LNCAP (cell line): Measurements from ENCODE around the gene FBXW9.

Experiments used
- CTCF ChIP-seq: fragments of 450-650 bp; IDR thresholded peaks from 2 replicates; pipeline ENCODE4 v1.5.1; 2017; ENCODE audit warnings: mild to moderate bottlenecking

The FBXW9 gene

GRCh38 chr19:12696366-12697335 is at the start of gene FBXW9:
FBXW9 (minus strand) TSS chr19:12696631; CDS start chr19:12696581, 50 bp downstream.
- TF ChIP-seq CTCF = no peak

DNA sequence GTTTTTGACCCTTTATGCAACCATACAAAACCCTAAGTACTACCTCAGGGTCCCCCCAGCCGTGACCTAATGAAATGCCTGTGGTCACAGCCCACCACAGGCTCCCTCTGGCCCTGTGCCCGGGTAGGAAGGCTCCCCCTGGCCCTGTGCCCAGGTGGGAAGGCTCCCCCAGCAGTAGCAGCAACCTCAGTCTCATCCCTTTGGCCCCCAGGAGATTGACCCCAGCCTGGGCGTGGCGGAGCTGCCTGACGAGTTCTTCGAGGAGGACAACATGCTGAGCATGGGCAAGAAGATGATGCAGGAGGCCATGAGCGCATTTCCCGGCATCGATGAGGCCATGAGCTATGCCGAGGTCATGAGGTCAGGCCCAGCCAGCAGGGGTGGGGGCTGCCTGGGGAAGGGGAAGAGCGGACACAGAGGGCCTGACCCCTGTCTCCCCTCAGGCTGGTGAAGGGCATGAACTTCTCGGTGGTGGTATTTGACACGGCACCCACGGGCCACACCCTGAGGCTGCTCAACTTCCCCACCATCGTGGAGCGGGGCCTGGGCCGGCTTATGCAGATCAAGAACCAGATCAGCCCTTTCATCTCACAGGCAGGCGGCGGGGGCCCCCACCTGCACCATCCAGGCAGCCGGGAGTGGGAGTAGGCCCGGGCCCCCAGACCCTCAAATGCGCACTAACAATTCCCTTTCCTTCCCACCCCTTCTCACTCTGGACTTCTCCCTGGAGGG is 48.9 kb upstream of the FBXW9 start:
- no peak for TF ChIP-seq CTCF

DNA sequence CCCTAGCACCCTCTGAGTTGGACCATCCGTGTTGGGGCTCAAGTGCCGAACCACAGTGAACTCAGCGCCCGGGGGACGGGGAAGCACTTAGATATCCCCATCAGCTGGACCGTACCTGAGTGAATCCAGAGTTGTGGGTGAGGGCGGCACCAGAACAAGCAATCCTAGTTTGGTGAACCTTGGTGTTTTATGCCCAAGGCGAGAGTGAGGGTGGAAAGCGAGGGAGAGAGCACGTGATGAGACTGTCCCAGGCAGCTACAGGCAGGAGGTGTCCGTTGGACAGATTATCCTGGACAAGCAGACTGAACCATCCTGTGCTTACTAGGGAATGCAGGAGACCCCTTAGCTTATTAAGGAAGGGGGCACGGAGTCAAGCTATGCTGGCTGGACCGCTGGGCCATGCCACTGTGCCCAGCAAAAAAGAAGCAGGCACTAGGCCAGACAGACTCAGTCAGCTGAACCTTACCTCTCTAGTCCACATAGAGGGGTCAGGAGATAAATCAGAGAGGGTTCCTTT is 41.5 kb upstream of the FBXW9 start:
- TF ChIP-seq CTCF = no peak

DNA sequence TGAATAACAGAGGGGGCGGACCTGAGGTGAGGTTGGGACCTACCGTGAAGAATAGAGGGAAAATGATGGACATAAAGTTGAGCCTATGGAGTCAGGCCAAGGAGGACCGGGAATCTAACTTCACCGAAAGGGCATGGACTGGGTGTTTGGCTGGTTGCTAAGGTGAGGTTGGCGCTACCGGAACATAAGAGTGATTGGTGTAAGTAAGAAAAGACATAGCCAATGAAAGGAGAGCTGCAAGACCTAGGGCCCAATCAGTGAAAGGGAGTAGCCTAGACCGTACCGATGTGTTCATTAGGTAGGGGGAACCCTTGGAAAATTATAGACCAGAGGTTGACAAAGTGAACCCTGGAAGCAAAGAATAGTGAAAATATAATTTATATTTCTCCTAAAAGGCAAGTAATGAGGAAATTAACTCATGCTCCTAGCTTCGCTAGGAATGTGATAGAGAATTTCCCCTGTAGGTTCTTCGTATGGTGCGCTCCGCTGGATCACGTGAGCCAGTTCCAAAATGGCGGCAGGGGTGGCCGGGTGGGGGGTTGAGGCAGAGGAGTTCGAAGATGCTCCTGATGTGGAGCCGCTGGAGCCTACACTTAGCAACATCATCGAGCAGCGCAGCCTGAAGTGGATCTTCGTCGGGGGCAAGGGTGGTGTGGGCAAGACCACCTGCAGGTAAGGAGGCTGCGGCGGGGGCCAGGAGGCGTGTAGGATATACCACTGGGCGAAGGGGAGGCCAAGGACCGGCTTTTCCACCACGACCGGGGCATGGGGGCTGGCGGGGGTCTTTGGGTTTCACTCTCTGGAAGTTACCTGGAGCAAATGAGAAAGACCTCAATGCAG is 40.8 kb upstream of the FBXW9 start, which contains the start of gene GET3:
TSS of gene GET3 (plus strand) at position 503 of the 840 bp plus-strand sequence. CDS start at position 512, 9 bp downstream.
- TF ChIP-seq CTCF = no peak

DNA sequence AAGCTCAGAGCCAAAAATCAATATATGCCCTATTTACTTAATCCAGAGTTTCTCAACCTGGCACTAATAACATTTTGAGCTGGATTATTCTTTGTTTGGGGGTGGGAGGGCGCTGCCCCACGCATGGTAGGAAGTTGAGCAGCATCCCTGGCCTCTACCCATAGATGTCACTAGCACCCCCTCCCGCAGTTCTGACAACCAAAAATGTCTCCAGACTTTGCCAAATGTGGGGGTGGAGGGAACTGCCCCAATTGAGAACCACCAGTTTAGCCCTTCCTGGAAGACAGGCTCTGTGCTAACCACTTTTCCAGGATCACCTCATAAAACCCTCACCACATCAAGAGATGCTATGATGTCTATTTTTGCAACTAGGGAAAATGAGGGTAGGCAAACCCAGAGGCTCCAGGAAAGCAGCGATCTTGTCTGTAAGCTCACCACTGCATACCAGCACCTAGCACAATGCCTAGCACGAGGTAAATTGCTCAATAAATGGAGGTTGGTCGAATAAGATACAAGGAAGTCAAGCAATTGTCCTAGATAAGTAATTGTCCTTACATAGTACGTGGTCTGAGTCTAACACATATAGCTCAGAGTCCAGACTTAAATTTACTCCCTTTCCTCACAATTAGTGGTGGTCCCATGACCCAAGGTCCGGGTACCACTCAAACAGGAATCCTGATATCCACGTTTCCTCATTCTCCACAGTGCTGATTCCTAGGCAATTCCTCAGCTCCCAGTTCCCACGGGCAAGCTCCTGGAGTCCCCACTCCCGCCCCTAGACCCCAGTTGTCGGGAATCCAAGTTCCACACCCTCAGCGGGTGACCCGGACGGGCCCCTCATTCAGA is 37.2 kb upstream of the FBXW9 start:
- peak; percentile 50; the same call in 1 of the 2 replicates for TF ChIP-seq CTCF

GRCh38 chr19:12731337-12731736 is 34.9 kb upstream of the FBXW9 start:
- no peak for TF ChIP-seq CTCF
